Smooth muscle cell (in vitro differentiated cells): ENCODE measurements around the gene GFRA4. TPM values are rescaled to one million over a fixed set of nuclear protein-coding genes. Genes with fewer than 3 reads are reported as not detected.

Source experiments
- DNase-seq: peaks from one replicate; lab custom pipeline; 2025; ENCODE audit not compliant: unreplicated experiment; lab: John Stamatoyannopoulos, UW
- H2AFZ ChIP-seq: fragments of 200-600 bp; sonication (generic); 2 replicates; pipeline ENCODE4 v1.6.0; 2016; ENCODE audit warnings: antibody characterized with exemption, low read depth, mild to moderate bottlenecking
- H3F3A ChIP-seq: fragments of 200-600 bp; sonication (generic); 2 replicates; pipeline ENCODE4 v1.6.0; 2017; ENCODE audit warnings: antibody characterized with exemption, low read depth
- H3K27ac ChIP-seq: fragments of 200-600 bp; sonication (generic); 2 replicates; pipeline ENCODE4 v1.5.1; 2016; ENCODE audit warnings: low read depth, mild to moderate bottlenecking
- H3K27me3 ChIP-seq: fragments of 200-600 bp; sonication (generic); 2 replicates; pipeline ENCODE4 v1.6.1; 2016; ENCODE audit warnings: low read depth, mild to moderate bottlenecking
- H3K36me3 ChIP-seq: fragments of 200-600 bp; sonication (generic); 2 replicates; pipeline ENCODE4 v1.5.1; 2016; ENCODE audit warnings: low read depth
- H3K4me1 ChIP-seq: fragments of 200-600 bp; sonication (generic); 2 replicates; pipeline ENCODE4 v1.5.1; 2016; ENCODE audit warnings: low read depth
- H3K4me2 ChIP-seq: fragments of 200-600 bp; sonication (generic); 2 replicates; pipeline ENCODE4 v1.6.0; 2016; ENCODE audit warnings: mild to moderate bottlenecking
- H3K4me3 ChIP-seq: fragments of 200-600 bp; sonication (generic); 2 replicates; pipeline ENCODE4 v1.5.1; 2016; ENCODE audit warnings: mild to moderate bottlenecking
- H3K79me2 ChIP-seq: fragments of 200-600 bp; sonication (generic); 2 replicates; pipeline ENCODE4 v1.6.0; 2016; ENCODE audit warnings: low read depth, mild to moderate bottlenecking
- H3K9ac ChIP-seq: fragments of 200-600 bp; sonication (generic); 2 replicates; pipeline ENCODE4 v1.6.0; 2016; ENCODE audit warnings: low read depth
- H3K9me3 ChIP-seq: fragments of 200-600 bp; sonication (generic); replicated peaks from 2 replicates; pipeline ENCODE4 v1.5.1; 2016; ENCODE audit warnings: low read depth
- H4K20me1 ChIP-seq: fragments of 200-600 bp; sonication (generic); 2 replicates; pipeline ENCODE4 v1.6.0; 2016; ENCODE audit warnings: low read depth
- WGBS: methylation state at CpG from one replicate; pipeline ENCODE4 v1.1.7; 2016; ENCODE audit warnings: low lambda C conversion rate; 5-methylcytosine and 5-hydroxymethylcytosine counted together
- polyA plus RNA-seq: library from polyadenylated mRNA; unstranded; fragments of >200 nt; fragmentation: Nextera tagmentation; extraction: Ambion mirVana; gene quantifications from 2 replicates; pipeline ENCODE4 v1.2.1, GENCODE V29; 2016
- total RNA-seq: library from RNA; depleted of rRNA; stranded (reverse); fragments of >200 nt; gene quantifications from 2 replicates; pipeline ENCODE4 v1.2.3, GENCODE V29; 2014
- TF ChIP-seq, protein P1 (sequence below): fragments of 200-600 bp; sonication (generic); IDR thresholded peaks from 2 replicates; pipeline ENCODE4 v1.5.1; 2017; ENCODE audit warnings: borderline replicate concordance, mild to moderate bottlenecking, antibody characterized with exemption; ENCODE audit not compliant: insufficient read depth, poor library complexity, severe bottlenecking

Gene GFRA4
- total and polyA plus RNA-seq, 2 experiments from 2014 or later, result not detected

DNA sequence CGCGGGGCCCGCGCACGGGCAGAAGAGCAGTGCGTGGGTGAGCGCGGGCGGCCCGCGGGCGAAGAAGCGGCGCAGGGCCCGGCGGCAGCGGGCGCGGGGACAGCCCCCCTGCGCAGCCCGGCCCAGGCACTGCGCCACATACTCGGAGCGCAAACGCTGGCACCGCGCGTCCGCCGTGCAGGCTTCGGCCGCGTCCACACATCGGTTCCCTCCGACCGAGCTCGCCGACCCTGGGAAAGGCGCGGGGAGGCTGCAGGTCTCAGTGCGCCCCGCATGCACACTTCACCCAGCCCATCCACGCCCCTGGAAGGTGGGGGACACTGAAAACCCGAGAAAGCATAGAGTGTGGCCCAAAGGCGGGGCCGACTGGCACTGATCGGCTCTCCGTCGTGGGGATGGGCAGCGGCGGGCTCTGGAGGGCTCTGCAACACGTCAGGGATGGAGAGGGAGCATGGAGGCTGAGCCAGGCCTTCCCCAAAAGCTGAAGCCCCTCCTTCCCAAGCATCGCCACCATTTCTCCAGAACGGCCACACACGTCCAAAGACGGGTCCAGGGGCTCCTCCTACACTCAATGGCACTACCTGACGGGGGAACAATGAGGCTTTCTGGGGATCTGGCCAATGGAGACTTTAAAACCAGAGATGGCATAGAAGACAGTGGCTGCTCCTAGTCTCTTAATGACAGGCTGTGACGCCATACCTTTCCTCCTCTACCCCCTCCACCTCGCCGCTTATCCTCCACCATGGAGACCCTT, 2.0 kb downstream of the GFRA4 start:
- no peak for DNase-seq

DNA sequence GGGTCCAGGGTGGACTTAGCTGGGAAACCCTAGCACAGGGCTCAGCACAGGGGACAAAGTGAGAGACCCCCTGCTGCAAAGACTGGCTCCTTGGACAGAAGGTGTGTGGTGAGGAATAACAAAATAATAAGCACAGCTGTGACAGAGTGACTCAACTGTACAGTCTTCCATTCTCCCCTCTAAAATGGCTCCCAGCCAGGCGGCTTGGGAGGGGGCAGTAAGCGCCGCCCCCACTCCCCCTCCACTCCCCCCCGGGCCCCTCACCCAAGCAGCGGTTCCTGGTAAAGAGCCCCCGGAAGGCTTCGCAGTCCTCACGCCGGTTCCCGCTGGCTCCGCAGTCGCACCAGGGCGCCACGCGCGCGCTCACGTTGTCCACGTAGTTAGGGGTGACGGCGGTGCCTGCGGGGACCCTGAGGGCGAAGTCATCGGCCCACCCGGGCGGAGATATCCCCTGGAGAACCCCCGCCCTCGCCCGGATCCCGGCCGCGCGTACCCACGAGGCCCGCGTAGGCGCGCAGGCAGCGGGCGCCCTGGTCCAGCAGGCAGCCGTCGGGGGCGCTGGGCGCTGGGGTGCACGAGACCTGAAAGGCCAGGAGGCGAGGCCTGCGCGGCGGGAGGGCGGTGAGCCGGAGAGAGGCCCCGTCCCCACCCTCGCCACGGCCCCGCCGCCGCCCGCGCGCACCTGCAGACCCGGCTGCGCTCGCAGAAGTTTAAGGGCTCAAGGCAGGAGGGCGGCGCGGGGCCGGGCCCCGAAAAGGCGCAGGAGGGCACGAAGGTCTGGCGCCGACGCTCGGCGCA, 2.7 kb downstream of the GFRA4 start:
- no peak for DNase-seq

More for the DNA sequence above, 2.0 kb downstream of the GFRA4 start:
- no peak overlapping the region for H3K27ac ChIP-seq
- no peaks in the 10 kb centered on the region for H3F3A ChIP-seq
- H3K27me3 ChIP-seq, result peaks cover 36% of the 10 kb centered on the region
- H3K4me3 ChIP-seq, result no peak overlapping the region
- no peaks in the 10 kb centered on the region for H4K20me1 ChIP-seq
- TF ChIP-seq, protein P1, sequence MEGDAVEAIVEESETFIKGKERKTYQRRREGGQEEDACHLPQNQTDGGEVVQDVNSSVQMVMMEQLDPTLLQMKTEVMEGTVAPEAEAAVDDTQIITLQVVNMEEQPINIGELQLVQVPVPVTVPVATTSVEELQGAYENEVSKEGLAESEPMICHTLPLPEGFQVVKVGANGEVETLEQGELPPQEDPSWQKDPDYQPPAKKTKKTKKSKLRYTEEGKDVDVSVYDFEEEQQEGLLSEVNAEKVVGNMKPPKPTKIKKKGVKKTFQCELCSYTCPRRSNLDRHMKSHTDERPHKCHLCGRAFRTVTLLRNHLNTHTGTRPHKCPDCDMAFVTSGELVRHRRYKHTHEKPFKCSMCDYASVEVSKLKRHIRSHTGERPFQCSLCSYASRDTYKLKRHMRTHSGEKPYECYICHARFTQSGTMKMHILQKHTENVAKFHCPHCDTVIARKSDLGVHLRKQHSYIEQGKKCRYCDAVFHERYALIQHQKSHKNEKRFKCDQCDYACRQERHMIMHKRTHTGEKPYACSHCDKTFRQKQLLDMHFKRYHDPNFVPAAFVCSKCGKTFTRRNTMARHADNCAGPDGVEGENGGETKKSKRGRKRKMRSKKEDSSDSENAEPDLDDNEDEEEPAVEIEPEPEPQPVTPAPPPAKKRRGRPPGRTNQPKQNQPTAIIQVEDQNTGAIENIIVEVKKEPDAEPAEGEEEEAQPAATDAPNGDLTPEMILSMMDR, result no peak
- H3K9ac ChIP-seq, result no peak overlapping the region
- no peak overlapping the region for H2AFZ ChIP-seq
- H3K4me2 ChIP-seq, result no peak overlapping the region
- H3K36me3 ChIP-seq, result no peaks in the 10 kb centered on the region
- no peaks in the 10 kb centered on the region for H3K79me2 ChIP-seq
- no peaks in the 10 kb centered on the region for H3K4me1 ChIP-seq
- no peaks in the 10 kb centered on the region for H3K9me3 ChIP-seq
- 66% methylated on average over 53 of the region's 60 CpGs for WGBS

DNA sequence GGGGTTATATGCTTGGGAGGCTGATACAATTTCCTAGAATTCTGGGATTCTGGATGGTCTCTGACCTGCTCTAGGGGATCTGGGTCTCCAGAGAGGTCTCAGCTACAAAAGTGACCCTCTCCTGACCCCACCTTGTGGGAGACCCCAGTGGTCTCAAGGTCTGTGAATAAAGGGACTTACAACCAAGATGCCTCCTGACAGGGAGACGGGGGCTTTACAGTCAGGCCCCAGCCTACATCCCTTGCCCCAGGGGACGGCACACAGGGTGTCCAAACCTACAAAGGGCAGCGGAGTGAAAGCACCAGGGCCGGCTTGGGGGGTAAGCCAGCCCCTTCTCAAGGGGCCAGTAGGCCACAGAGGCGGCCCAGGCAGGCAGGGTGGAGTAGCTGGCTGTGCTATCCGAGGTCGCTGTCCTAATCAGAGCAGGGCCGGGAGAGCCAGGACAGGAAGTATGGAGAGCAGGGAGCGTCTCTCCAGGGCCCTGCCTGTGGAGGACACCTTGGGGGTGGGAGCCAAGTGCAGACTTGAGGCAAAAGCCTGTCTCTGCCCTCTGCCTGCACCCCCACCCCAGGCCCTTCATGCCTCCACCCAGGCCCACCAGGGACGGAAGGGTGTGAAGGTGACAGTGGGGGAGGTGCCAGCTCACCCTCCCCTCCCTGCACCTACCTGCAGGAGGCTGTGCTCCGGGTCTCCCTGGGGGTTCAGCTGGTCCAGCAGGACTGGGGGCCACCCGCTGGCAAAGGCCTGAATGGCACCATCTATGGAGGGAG, 3.5 kb downstream of the GFRA4 start:
- H3K27me3 ChIP-seq, result peaks cover 36% of the 10 kb centered on the region
- no peak overlapping the region for H3K4me2 ChIP-seq
- H3K27ac ChIP-seq, result no peak overlapping the region
- TF ChIP-seq, protein P1, result no peak
- H2AFZ ChIP-seq, result no peak overlapping the region
- H3K9me3 ChIP-seq, result no peaks in the 10 kb centered on the region
- H3K36me3 ChIP-seq, result no peaks in the 10 kb centered on the region
- 76% methylated on average over 12 of the region's 12 CpGs for WGBS
- no peak overlapping the region for H3K4me3 ChIP-seq
- DNase-seq, result no peak
- H3F3A ChIP-seq, result no peaks in the 10 kb centered on the region
- no peaks in the 10 kb centered on the region for H3K4me1 ChIP-seq
- H4K20me1 ChIP-seq, result no peaks in the 10 kb centered on the region
- no peaks in the 10 kb centered on the region for H3K79me2 ChIP-seq
- no peak overlapping the region for H3K9ac ChIP-seq

More for the DNA sequence above, 2.7 kb downstream of the GFRA4 start:
- H3K4me3 ChIP-seq, result no peak overlapping the region
- no peaks in the 10 kb centered on the region for H3K79me2 ChIP-seq
- no peaks in the 10 kb centered on the region for H3K36me3 ChIP-seq
- no peak overlapping the region for H3K27ac ChIP-seq
- no peak overlapping the region for H2AFZ ChIP-seq
- TF ChIP-seq, protein P1, result no peak
- no peaks in the 10 kb centered on the region for H3F3A ChIP-seq
- peaks cover 36% of the 10 kb centered on the region for H3K27me3 ChIP-seq
- no peaks in the 10 kb centered on the region for H3K9me3 ChIP-seq
- no peak overlapping the region for H3K4me2 ChIP-seq
- H4K20me1 ChIP-seq, result no peaks in the 10 kb centered on the region
- H3K9ac ChIP-seq, result no peak overlapping the region
- WGBS, result 65% methylated on average over 70 of the region's 75 CpGs
- H3K4me1 ChIP-seq, result no peaks in the 10 kb centered on the region
